Neuronal stem cell (in vitro differentiated cells): ENCODE data around the gene CEP170.

ENCODE experiments used
- DNase-seq: peaks from one replicate; pipeline ENCODE4 v3.0.0-alpha.2; 2013; ENCODE audit warnings: low spot score
- H2AFZ ChIP-seq: one replicate; pipeline ENCODE4 v1.6.1; 2013; ENCODE audit warnings: mild to moderate bottlenecking, low read length, inconsistent platforms
- H2AK5ac ChIP-seq: 2 replicates; pipeline ENCODE4 v1.6.1; 2013; ENCODE audit warnings: low read depth, mild to moderate bottlenecking, inconsistent platforms, low read length, moderate library complexity, mixed read lengths
- H2BK120ac ChIP-seq: 2 replicates; pipeline ENCODE4 v1.6.1; 2013; ENCODE audit warnings: low read depth, mild to moderate bottlenecking, inconsistent platforms, low read length, moderate library complexity, mixed read lengths
- H2BK12ac ChIP-seq: one replicate; pipeline ENCODE4 v1.6.1; 2013; ENCODE audit warnings: low read length, inconsistent platforms
- H2BK15ac ChIP-seq: 2 replicates; pipeline ENCODE4 v1.6.1; 2013; ENCODE audit warnings: mild to moderate bottlenecking, low read length, inconsistent platforms, mixed read lengths
- H2BK5ac ChIP-seq: one replicate; pipeline ENCODE4 v1.6.1; 2013; ENCODE audit warnings: inconsistent platforms, mild to moderate bottlenecking, low read length, moderate library complexity
- H3K14ac ChIP-seq: one replicate; pipeline ENCODE4 v1.6.1; 2013; ENCODE audit warnings: low read length, inconsistent platforms
- H3K18ac ChIP-seq: 2 replicates; pipeline ENCODE4 v1.6.1; 2013; ENCODE audit warnings: low read length, inconsistent platforms
- H3K23ac ChIP-seq: 2 replicates; pipeline ENCODE4 v1.6.1; 2013; ENCODE audit warnings: low read depth, mild to moderate bottlenecking, mixed read lengths, low read length, inconsistent platforms; ENCODE audit not compliant: poor library complexity
- H3K27ac ChIP-seq: replicated peaks from 3 replicates; pipeline ENCODE4 v1.5.1; 2013; ENCODE audit warnings: low read length, inconsistent platforms
- H3K27me3 ChIP-seq, 3 experiments: 2 replicates each; pipeline ENCODE4 v1.6.1; 2013; ENCODE audit warnings: low read length in 3 of 3, mild to moderate bottlenecking in 2 of 3, inconsistent platforms in 1 of 3, low read depth in 1 of 3, mixed read lengths in 1 of 3, moderate library complexity in 1 of 3; ENCODE audit not compliant: control insufficient read depth in 3 of 3, insufficient read depth in 3 of 3
- H3K36me3 ChIP-seq, 2 donors: replicated peaks in 1 of 2; 2 replicates each; pipeline ENCODE4 v1.6.1; 2013; ENCODE audit warnings: low read length in 2 of 2; ENCODE audit not compliant: control insufficient read depth in 2 of 2, insufficient read depth in 2 of 2
- H3K4ac ChIP-seq: 2 replicates; pipeline ENCODE4 v1.6.1; 2013; ENCODE audit warnings: inconsistent platforms, mild to moderate bottlenecking, low read length, moderate library complexity
- H3K4me1 ChIP-seq, 2 donors: 1 replicate in 1 of 2; 2 replicates in 1 of 2; pipeline ENCODE4 v1.6.1; 2013; ENCODE audit warnings: low read length in 2 of 2, low read depth in 1 of 2; ENCODE audit not compliant: control insufficient read depth in 2 of 2, insufficient read depth in 1 of 2
- H3K4me2 ChIP-seq: one replicate; pipeline ENCODE4 v1.6.1; 2013; ENCODE audit warnings: mild to moderate bottlenecking, low read length, inconsistent platforms; ENCODE audit not compliant: insufficient read depth, poor library complexity, severe bottlenecking
- H3K4me3 ChIP-seq, 2 donors: 2 replicates each; pipeline ENCODE4 v1.5.1; 2013; ENCODE audit warnings: low read length in 2 of 2, mild to moderate bottlenecking in 2 of 2, inconsistent platforms in 1 of 2, moderate library complexity in 1 of 2
- H3K79me1 ChIP-seq: one replicate; pipeline ENCODE4 v1.6.1; 2013; ENCODE audit warnings: low read depth, mild to moderate bottlenecking, inconsistent platforms, low read length, moderate library complexity
- H3K9ac ChIP-seq: one replicate; pipeline ENCODE4 v1.6.1; 2013; ENCODE audit warnings: mild to moderate bottlenecking, low read depth, low read length, inconsistent platforms; ENCODE audit not compliant: poor library complexity
- H3K9me3 ChIP-seq, 2 donors: replicated peaks in 1 of 2; 2 replicates each; pipeline versions ENCODE3 to v1.6.1; 2013; ENCODE audit warnings: low read length in 2 of 2, mild to moderate bottlenecking in 2 of 2, inconsistent platforms in 1 of 2, low read depth in 1 of 2, mixed read lengths in 1 of 2, moderate library complexity in 1 of 2; ENCODE audit not compliant: control insufficient read depth in 2 of 2, insufficient read depth in 1 of 2
- H4K8ac ChIP-seq: one replicate; pipeline ENCODE4 v1.6.1; 2013; ENCODE audit warnings: low read depth, mild to moderate bottlenecking, inconsistent platforms, low read length, moderate library complexity
- H4K91ac ChIP-seq: one replicate; pipeline ENCODE4 v1.6.1; 2013; ENCODE audit warnings: low read length, low read depth, mild to moderate bottlenecking, inconsistent platforms; ENCODE audit not compliant: poor library complexity
- WGBS, 2 donors: extraction: QIAGEN DNeasy Blood & Tissue Kit; methylation state at CpG; one replicate each; pipeline ENCODE4 v1.1.7; 2013; ENCODE audit warnings: missing lambda C conversion rate in 2 of 2, mixed read lengths in 1 of 2; ENCODE audit not compliant: insufficient read length in 2 of 2, insufficient replicate concordance in 1 of 2; ENCODE audit errors: extremely low coverage in 2 of 2; 5-methylcytosine and 5-hydroxymethylcytosine counted together

Gene CEP170

DNA sequence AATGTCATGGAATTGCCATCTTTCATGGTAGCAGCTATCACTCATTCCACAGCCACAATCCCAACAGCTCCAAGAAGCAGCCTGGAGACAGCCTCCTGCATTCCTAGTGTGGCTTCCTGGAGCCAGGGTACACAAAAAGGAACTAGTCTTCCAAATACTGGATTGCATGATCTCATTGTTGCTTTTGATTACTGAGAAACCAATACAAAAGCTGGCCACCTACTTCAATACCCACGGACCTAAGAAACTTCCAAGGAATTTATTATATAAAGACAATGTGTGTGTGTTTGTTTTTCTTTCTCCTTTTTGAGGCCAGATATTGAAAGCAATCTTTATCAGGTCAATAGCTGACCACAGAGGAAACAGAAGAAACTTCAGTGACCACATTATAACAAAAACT is 25.6 kb downstream of the CEP170 start:
- WGBS, 2 donors = no CpG with 5 or more reads among the region's 1 CpG
- H3K9ac ChIP-seq = no peak overlapping the region
- H4K8ac ChIP-seq = no peak overlapping the region
- H3K27ac ChIP-seq = no peak overlapping the region
- H4K91ac ChIP-seq = no peak overlapping the region
- H3K79me1 ChIP-seq = peaks cover 4% of the 10 kb centered on the region
- no peak for DNase-seq
- H3K36me3 ChIP-seq = peaks cover 3 to 43% of the 10 kb centered on the region in 2 donors
- H2BK12ac ChIP-seq = no peak overlapping the region
- H2AFZ ChIP-seq = no peak overlapping the region
- no peaks in the 10 kb centered on the region for H3K4me1 ChIP-seq
- H3K4me3 ChIP-seq = no peak overlapping the region
- no peak overlapping the region for H3K4me2 ChIP-seq
- H3K9me3 ChIP-seq = peaks cover 7 to 65% of the 10 kb centered on the region in 2 donors
- H3K14ac ChIP-seq = no peak overlapping the region
- H2BK15ac ChIP-seq = no peak overlapping the region
- H2BK120ac ChIP-seq = no peak overlapping the region
- no peak overlapping the region for H2BK5ac ChIP-seq
- no peak overlapping the region for H3K4ac ChIP-seq
- no peak overlapping the region for H3K23ac ChIP-seq
- H3K18ac ChIP-seq = no peak overlapping the region
- H2AK5ac ChIP-seq = no peak overlapping the region
- no peaks in the 10 kb centered on the region for H3K27me3 ChIP-seq

DNA sequence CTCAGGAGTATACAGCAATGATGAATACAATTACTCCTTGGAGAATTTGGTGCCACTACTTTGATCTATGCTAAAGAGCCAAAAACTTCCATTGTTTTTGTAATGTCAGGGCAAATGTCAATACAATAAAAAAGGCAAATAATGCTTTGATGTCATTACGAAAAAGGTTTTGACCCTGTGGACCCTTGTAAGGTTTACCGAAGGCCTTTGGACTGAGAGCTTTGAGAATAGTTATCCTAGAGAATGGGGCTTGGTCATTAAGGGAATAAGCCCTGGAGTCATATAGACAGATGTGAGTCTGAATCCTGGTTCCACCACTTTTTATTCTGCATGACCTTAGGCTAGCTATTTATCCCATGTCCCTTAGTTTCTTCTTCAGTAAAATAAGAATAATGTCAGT is 27.5 kb downstream of the CEP170 start:
- DNase-seq = no peak
- Histone ChIP-seq H3K14ac (no peak overlapping the region), H3K4me3 (no peak overlapping the region), H3K23ac (no peak overlapping the region), H2AK5ac (no peak overlapping the region), H4K8ac (no peak overlapping the region), H2BK15ac (no peak overlapping the region), H4K91ac (no peak overlapping the region), H3K4me2 (no peak overlapping the region), H2BK120ac (no peak overlapping the region), H3K27ac (no peak overlapping the region), H3K4me1 (no peaks in the 10 kb centered on the region), H3K18ac (no peak overlapping the region), H3K36me3 (peaks cover 5 to 48% of the 10 kb centered on the region in 2 donors), H3K9me3 (peaks cover 5 to 61% of the 10 kb centered on the region in 2 donors), H3K9ac (no peak overlapping the region), H3K27me3 (no peaks in the 10 kb centered on the region), H2BK12ac (no peak overlapping the region), H2AFZ (no peak overlapping the region), H3K79me1 (peaks cover 4% of the 10 kb centered on the region), H3K4ac (no peak overlapping the region), H2BK5ac (no peak overlapping the region)
- no CpG with 5 or more reads among the region's 2 CpGs for WGBS, 2 donors

DNA sequence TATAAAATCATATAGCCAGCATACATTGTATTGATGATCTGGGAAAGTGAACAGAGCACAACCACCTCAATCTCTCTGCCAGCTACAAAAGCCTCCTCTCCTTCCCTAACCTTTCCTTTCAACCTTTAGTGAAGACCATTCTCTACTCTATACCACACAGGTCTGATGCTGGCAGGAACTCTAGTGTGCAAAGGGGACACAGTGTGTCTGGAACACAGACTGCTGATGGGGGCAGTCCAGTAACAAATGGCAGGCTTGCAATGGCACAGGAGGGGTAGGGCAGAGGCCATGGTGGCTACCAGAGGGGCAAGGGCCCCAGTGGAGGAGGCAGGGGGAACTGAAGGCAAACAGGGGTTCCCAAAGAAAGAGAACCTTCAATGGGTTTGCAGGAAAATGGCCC is 37.0 kb downstream of the CEP170 start:
- H3K23ac ChIP-seq = no peak overlapping the region
- no peak overlapping the region for H4K91ac ChIP-seq
- no peaks in the 10 kb centered on the region for H3K79me1 ChIP-seq
- peaks cover 3 to 14% of the 10 kb centered on the region in 2 donors for H3K9me3 ChIP-seq
- no peak overlapping the region for H3K9ac ChIP-seq
- H4K8ac ChIP-seq = no peak overlapping the region
- H3K18ac ChIP-seq = no peak overlapping the region
- no peak overlapping the region for H2BK15ac ChIP-seq
- no peak overlapping the region for H3K27ac ChIP-seq
- H2BK12ac ChIP-seq = no peak overlapping the region
- H2BK5ac ChIP-seq = no peak overlapping the region
- DNase-seq = no peak
- no peak overlapping the region for H3K4ac ChIP-seq
- H3K36me3 ChIP-seq = peaks cover 11 to 90% of the 10 kb centered on the region in 2 donors
- H2AFZ ChIP-seq = no peak overlapping the region
- no peak overlapping the region for H3K14ac ChIP-seq
- no peak overlapping the region for H3K4me2 ChIP-seq
- no peaks in the 10 kb centered on the region for H3K4me1 ChIP-seq
- H2AK5ac ChIP-seq = no peak overlapping the region
- no peaks in the 10 kb centered on the region for H3K27me3 ChIP-seq
- no peak overlapping the region for H2BK120ac ChIP-seq
- H3K4me3 ChIP-seq = no peak overlapping the region

GRCh38 chr1:243217349-243217748 is 37.7 kb downstream of the CEP170 start:
- Histone ChIP-seq H2AK5ac (no peak overlapping the region), H2BK5ac (no peak overlapping the region), H3K36me3 (peaks cover 11 to 90% of the 10 kb centered on the region in 2 donors), H2BK12ac (no peak overlapping the region), H3K79me1 (no peaks in the 10 kb centered on the region), H3K4me1 (no peaks in the 10 kb centered on the region), H3K27me3 (no peaks in the 10 kb centered on the region), H3K9me3 (peaks cover 3 to 9% of the 10 kb centered on the region in 2 donors), H3K4me3 (no peak overlapping the region), H3K18ac (no peak overlapping the region), H2AFZ (no peak overlapping the region), H3K27ac (no peak overlapping the region), H3K14ac (no peak overlapping the region), H3K9ac (no peak overlapping the region), H3K23ac (no peak overlapping the region), H3K4ac (no peak overlapping the region), H4K8ac (no peak overlapping the region), H2BK120ac (no peak overlapping the region), H3K4me2 (no peak overlapping the region), H4K91ac (no peak overlapping the region), H2BK15ac (no peak overlapping the region)
- no peak for DNase-seq
- WGBS, 2 donors = no CpG with 5 or more reads among the region's 2 CpGs
